ENCODE data around the gene TMEM18. TPM values are rescaled to one million over a fixed set of nuclear protein-coding genes. Genes with fewer than 3 reads are reported as not detected.

TMEM18 gene
- total and polyA plus RNA-seq, 2 experiments from 2014 or later = 15.0 to 41.9 TPM

DNA sequence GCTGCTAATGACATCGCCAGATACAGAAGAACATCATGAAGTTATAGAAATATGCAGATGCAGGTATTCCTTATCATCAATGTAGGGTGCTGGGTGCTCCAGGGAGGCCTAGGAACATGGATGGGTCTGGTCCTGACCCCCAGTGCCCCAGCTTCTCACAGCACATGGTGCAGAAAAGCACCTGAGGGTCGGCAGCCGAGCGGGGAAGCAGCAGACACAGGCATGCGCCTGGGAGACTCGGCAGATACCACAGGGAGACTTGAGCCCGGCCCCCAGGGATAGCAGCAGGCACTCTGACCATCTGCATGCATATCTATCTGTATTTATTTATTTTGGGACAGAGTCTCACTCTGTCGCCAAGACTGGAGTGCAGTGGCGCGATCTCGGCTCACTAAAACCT lies 43.2 kb downstream of the TMEM18 start:
- ATAC-seq = no peak

More for the DNA sequence above, 43.2 kb downstream of the TMEM18 start:
- Histone ChIP-seq H3K27me3 (ENCODE audit: insufficient read depth) (peaks cover 16% of the 10 kb centered on the region), H2AFZ (peak overlapping the region; percentile 38; the same call in 1 of the 2 replicates), H3K36me3 (ENCODE audit: insufficient read depth) (no peaks in the 10 kb centered on the region), H3K4me1 (ENCODE audit: insufficient read depth) (no peaks in the 10 kb centered on the region), H3K79me2 (replicated peaks; ENCODE audit: insufficient read depth) (no peaks in the 10 kb centered on the region), H3K9me2 (ENCODE audit: insufficient read depth) (no peaks in the 10 kb centered on the region), H3K4me2 (no peak overlapping the region), H3F3A (replicated peaks; ENCODE audit: low read depth) (no peaks in the 10 kb centered on the region), H3K4me3 (no peak overlapping the region), H4K20me1 (replicated peaks; ENCODE audit: insufficient read depth) (no peaks in the 10 kb centered on the region), H3K27ac (ENCODE audit: low read depth) (no peak overlapping the region)
- Mint-ChIP-seq H3K9me3 (peaks cover 17% of the 10 kb centered on the region), H3K27ac (no peak overlapping the region), H3K4me1 (no peaks in the 10 kb centered on the region), H3K4me3 (no peak overlapping the region), H3K27me3 (ENCODE audit: insufficient read depth, low read depth, poor library complexity) (peaks cover 5% of the 10 kb centered on the region), H3K36me3 (ENCODE audit: low read depth) (peaks cover 10% of the 10 kb centered on the region; the same call in 2 of the 3 replicates)
- TF ChIP-seq STAT1 (IDR thresholded peaks at IDR 0.05; ENCODE audit: unreplicated experiment) (no peak), ZNF462 (CRISPR knock-in tag; IDR thresholded peaks at IDR 0.05) (no peak), ZNF114 (CRISPR knock-in tag; IDR thresholded peaks at IDR 0.05) (no peak), REST (IDR thresholded peaks at IDR 0.05; ENCODE audit: unreplicated experiment) (no peak), CREB1 (CRISPR knock-in tag; IDR thresholded peaks at IDR 0.05; ENCODE audit: low read depth) (no peak), NANOG (IDR thresholded peaks at IDR 0.05; ENCODE audit: borderline replicate concordance) (no peak), POLR2AphosphoS5 (IDR thresholded peaks at IDR 0.05; ENCODE audit: low read depth) (no peak), EZH2phosphoT487 (IDR thresholded peaks at IDR 0.05; ENCODE audit: unreplicated experiment) (no peak), ZNF331 (CRISPR knock-in tag; IDR thresholded peaks at IDR 0.05; ENCODE audit: low read depth) (no peak), JUNB (IDR thresholded peaks at IDR 0.05; ENCODE audit: unreplicated experiment) (no peak), EZH2 (IDR thresholded peaks at IDR 0.05; ENCODE audit: low read depth, unreplicated experiment) (no peak)
- TF ChIP-seq, protein P1, sequence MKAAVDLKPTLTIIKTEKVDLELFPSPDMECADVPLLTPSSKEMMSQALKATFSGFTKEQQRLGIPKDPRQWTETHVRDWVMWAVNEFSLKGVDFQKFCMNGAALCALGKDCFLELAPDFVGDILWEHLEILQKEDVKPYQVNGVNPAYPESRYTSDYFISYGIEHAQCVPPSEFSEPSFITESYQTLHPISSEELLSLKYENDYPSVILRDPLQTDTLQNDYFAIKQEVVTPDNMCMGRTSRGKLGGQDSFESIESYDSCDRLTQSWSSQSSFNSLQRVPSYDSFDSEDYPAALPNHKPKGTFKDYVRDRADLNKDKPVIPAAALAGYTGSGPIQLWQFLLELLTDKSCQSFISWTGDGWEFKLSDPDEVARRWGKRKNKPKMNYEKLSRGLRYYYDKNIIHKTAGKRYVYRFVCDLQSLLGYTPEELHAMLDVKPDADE (IDR thresholded peaks at IDR 0.05) = no peak
- TF ChIP-seq, protein P2, sequence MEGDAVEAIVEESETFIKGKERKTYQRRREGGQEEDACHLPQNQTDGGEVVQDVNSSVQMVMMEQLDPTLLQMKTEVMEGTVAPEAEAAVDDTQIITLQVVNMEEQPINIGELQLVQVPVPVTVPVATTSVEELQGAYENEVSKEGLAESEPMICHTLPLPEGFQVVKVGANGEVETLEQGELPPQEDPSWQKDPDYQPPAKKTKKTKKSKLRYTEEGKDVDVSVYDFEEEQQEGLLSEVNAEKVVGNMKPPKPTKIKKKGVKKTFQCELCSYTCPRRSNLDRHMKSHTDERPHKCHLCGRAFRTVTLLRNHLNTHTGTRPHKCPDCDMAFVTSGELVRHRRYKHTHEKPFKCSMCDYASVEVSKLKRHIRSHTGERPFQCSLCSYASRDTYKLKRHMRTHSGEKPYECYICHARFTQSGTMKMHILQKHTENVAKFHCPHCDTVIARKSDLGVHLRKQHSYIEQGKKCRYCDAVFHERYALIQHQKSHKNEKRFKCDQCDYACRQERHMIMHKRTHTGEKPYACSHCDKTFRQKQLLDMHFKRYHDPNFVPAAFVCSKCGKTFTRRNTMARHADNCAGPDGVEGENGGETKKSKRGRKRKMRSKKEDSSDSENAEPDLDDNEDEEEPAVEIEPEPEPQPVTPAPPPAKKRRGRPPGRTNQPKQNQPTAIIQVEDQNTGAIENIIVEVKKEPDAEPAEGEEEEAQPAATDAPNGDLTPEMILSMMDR (conservative IDR thresholded peaks at IDR 0.05; ENCODE audit: low read depth in 2 of 2) = no peak
- no peak for DNase-seq (ENCODE audit: low spot score)
